HG03025 (cell line): ENCODE measurements around the gene ABCB6.

ENCODE experiments used
- ATAC-seq: cut with Tn5 transposase; IDR thresholded peaks from one replicate; pipeline ENCODE4 v1.9.1; 2021; ENCODE audit warnings: mild to moderate bottlenecking, moderate library complexity; ENCODE audit not compliant: unreplicated experiment, low FRiP score

The ABCB6 gene

DNA sequence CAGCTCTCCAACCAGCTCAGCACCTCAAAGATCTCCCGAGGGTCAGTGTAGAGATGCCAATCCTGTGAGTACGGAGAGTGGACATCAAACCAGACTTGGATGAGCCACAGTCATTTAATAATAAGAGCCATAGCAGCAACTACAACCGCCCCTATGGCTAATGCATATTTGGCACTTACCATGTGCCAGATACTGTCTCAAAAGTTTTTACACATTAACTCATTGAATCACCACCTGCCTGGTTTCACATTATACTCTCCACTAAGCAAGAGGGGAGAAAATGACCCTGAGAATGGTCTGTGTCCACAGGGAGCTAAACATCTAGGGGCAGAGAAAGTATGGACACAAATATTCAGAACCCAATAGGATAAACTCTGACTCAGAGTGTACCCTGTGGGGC, 44.6 kb downstream of the ABCB6 start:
- no peak for ATAC-seq

DNA sequence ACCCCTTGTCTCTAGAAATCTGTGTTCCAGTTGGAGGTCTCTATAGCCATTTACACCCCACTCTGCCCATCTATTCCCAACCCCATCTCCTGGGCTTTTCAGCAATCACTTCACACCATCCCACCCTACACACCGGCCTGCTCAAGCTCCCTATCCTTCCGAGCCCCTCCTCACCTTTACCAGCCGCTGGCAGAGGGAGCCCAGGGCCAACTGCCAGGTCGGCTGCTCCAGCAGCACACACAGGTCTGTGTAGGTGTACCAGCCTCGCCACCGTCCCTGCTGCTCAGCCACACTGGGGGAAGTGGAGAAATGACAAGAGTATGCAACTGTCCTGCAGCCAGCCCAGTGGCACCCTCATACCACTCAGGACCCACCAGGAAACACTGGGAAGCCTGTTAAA, 45.6 kb downstream of the ABCB6 start:
- ATAC-seq, result no peak

DNA sequence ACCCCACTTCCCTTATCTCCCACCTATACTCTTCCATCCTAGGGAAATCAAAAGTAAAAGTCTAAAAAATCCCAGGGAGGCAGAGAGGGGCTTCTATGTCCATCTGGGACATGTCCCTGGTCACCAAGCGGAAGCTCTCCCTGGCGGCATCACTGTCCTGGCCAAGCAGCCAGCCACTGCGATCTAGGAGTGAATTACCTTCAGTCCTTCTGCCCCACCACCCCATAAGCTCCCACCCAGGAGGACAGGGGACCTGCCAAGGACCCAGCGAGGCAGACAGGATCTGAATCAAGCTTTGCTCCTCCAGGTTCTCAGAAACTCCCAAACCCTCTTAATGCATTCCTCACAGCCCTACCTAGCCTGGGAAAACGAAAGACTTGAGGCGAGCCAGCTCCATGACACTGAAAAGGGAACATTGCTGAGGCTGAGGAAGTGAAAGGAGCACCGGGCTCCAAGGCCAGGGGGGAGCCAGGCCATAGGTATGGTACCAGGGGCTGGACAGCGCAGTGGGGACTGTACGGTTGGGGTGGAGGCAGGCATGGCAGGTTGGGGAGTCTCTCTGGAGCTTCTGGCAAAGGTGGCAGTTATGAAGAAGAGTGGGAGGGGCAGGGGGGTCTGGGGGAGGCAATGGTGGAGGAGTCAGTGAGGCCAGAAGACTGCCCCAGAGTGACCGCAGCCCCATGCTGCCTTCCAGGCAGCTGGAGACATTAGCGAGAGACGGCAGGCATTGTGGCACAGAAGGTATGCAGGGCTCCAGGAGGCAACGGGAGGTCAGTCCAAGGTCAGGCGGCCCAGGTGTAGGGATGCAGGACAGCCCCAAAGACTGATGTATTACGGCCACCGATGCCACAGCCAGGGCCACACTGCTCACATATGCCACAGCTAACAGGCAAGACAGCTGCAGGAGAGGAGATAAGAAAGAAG, 46.3 kb downstream of the ABCB6 start:
- ATAC-seq, result no peak

DNA sequence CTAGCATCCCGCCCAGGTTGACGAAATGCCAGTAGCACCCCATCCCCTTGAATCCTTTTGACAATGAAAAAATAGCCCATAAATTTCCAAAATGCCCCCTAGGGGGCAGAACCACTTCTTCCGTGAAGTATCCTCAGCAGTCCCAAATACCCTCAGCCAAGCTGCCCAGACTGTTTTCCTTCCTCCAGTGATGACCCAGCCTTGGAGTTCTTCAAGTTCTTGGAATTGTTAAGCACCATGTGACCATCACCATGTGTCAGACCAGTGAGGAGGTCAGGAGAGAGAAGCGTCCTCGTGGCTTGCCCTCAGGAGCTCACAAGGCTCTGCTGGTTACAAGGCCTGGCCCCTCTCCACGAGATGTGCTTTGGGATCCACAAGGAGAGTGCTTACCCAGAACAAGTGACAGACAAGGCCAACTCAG, 47.5 kb downstream of the ABCB6 start:
- no peak for ATAC-seq

DNA sequence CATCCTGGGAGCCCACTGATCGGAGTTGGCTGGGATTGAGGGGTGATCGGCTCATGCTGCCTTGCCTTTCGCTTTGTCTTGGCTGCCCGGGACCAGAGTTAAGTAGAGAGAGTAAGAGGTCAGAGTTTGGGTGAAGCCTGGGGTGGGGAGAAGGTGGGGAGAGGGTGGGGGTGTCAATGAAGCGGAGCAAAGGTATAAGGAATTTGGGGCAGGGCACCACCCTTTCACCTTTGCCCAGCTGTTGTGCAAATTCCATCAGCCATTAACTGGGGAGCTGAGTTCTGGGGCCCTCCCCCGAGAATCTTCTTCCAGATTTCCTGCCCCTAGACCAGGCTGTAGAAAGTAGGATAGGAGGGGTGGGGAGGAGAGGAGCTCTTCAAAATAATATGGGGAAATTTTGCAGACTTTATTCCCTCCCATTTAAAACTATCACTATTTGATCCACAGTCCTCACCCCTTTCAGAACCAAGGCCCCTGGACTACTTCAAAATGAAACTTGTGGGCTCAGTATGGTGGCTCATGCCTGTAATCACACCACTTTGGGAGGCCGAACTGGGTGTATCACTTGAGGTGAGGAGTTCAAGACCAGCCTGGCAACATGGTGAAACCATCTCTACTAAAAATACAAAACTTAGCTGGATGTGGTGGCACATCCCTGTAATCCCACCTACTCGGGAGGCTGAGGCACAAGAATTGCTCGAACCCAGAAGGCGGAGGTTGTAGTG, 48.7 kb downstream of the ABCB6 start, which contains the start of gene SLC23A3:
SLC23A3 (minus strand) TSS at position 100 of the 725 bp plus-strand sequence; CDS start at position 55, 45 bp downstream.
- ATAC-seq, result no peak

DNA sequence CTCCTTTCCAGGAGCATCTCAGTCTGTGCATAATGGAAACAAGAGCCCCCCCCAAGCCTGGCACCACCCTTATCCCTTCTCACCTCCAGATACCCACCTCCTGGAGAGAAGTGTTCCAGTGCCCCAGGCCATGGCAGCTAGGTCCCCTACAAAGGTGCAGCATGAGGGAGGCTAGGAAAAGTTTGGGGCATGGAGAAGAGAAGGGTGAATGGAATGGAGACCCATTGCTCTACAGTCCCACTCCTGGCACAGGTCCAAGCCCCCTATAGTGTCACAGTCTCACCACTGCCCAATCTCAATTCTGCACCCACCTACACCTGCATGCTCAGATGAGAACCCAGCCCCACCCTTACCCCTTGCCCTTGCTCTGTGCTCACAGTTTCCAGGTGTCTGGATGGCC, 49.8 kb downstream of the ABCB6 start:
- ATAC-seq, result no peak

DNA sequence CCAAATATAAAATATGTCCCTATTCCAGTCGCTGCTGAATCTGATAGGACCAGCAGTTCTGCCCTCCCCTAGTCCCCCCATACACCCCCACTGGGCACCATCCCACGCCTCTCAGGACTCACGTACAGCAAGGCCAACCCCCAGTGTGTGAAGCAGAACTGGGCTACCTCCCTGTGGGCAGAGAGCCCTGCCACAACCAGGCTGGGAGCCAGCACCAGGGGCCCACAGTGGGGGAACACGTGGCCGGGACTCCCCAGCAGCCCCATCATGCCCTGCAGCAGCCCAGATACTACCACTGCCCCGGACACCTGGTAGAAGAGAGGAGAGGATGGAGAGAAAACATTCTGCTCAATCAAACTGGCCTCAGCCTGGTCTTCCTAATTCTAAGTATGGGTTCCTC, 50.2 kb downstream of the ABCB6 start:
- no peak for ATAC-seq

DNA sequence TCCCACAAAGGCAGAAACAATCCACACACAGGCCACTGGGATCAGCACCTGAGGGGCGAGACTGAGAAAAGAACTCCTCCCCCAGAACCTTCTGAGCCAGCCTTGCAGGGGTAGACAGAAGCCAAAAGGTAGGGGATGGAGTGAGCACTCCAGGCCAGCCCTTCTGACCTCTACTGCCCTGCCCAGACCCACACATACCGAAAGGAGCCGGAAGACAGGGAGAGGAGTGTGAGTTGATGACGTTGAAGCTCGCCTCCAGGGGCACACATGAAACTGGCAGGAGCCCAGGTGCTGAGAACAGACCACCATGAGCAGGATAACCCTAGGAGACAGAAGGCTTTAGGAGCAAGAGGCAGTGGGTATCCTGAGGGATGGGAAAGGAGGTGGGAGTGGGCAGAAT, 50.8 kb downstream of the ABCB6 start:
- ATAC-seq, result no peak

DNA sequence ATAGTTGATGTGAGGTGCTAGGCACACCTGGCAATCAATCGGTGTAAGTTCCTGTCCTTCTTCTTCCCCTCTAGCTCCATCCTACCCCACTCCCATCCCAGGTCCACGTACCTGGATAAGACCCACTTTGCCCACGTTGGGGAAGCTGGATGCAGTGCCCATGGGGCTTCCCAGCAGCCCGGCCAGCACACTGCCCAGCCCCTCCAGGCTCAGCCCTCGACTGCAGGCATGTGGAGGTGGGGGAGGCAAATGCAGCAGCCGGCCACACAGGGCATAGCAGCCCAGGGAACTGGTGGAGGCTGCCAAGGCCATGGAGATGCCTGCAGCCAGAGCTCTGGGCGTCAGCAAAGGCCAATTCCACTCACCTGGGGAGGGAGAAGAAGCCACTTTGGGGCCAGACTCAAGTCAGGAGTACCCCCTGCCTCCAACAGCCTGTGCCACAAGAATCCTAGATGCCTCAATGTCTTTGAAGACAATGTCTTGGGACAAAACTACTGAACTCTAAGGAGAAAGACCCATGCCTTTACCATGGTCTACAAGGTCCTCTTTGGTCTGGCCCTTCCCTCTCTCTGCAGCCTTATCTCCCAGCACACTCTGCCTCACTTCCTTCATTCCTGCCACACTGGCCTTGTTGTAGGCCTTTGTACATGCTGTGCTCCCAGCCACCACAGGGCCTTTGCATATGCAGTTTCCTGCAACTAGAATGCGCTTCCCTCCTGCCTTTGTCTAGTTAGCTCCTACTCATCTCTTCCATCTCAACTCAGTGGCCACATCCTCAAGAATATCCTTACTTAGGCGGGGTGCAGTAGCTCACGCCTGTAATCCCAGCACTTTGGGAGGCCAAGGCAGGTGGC, 53.5 kb downstream of the ABCB6 start:
- ATAC-seq, result no peak

DNA sequence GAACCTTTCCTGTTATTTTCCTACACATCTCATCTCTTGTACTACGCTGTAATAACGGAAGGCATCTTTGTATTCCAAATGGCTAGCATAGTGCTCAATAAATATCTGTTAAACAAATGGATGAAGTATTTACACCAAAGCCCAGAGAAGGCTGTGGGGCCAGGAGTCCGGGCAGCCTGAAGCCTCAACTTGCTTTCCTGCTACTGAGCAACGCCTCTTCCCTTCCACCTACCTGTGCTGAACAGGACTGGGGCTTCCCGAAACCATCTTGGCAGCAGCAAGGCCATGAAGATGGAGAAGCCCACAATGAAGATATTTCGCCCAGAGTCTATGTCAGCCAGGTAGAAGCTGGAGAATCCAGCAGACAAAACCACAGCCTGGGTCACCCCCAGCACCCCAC, 55.6 kb downstream of the ABCB6 start:
- no peak for ATAC-seq

DNA sequence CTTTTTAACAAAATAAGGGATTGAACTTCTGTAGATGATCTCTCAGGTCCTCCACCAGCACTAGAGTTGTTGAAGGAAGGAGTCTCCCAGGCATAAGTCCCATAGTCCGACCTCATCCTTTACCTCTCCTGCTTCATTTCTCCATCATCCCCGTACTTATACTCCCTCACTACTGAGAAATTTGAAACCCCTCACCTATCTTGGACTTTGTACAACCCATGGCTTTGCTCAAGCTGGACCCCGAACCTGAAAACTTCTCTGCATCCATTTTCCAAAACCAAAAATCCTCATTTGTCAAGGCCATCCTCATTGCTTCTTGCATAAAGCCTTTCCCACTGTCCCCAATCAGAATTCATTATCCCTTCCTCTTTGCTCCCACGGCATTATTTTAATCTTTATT, 57.7 kb downstream of the ABCB6 start:
- ATAC-seq, result no peak

DNA sequence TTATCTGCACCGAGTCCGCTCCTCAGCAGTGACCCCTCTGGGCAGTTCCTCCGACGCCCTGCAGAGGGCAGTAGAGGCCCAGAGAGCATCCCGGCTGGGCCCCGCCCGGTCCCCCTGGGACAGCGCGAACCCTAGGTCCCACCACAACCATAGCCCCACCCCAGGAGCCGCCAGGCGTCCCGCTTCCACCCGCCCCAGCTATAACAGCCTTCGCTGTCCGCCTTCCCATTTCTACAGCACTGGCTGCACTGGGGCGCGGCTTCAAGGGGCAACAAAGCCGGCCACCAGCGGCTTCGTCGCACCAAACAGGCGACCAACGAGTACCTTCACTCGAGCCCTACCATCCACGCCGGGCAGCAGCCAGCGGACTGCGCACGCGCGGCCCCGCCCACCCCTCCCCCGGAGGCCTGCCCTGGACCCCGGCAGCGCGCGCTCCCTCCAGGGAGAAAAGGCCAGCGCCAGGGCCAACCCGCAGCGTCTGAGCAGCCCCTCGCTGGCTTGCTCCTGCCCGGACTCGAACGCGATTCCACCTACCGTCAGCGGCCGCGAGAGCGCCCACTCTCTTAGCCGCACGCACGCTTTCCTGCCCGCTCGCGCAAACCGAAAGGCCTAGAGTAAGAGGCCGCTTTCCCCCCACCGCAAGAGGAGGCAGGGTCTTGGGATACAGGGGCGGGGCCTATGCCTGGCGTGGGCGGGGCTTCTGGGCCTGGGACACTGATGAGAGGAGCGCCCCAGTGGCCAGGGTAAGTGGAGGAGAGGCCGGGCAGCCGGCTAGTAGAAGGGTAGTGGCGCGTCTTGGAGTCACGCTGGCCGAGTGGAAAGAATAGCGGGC, 58.4 kb downstream of the ABCB6 start, which contains the start of gene NHEJ1:
NHEJ1 (minus strand) TSS at position 630 of the 832 bp plus-strand sequence. CDS start 2,453 bp downstream, outside the sequence.
- peak; percentile 85 for ATAC-seq
